Gastrocnemius medialis (tissue), 4 donors: ENCODE measurements around the gene FLG2. TPM values are rescaled to one million over a fixed set of nuclear protein-coding genes. Genes with fewer than 3 reads are reported as not detected.
"Not testable (repeated sequence)": the region's sequence is repeated elsewhere in the genome, so short reads cannot be mapped to it uniquely, and the experiment has no call there.

Source experiments
- ATAC-seq, 2 donors: fragments of 150-250 bp; one replicate each; pipeline ENCODE4 v1.9.1; 2016
- DNase-seq, 2 donors: peaks; one replicate each; pipeline ENCODE4 v3.0.0-alpha.2; 2019
- H3K27ac ChIP-seq, 4 donors: fragments of 200-600 bp; sonication (generic); 1 replicate in 1 of 4; 2 replicates in 3 of 4; pipeline ENCODE4 v1.5.1; 2016 to 2018; ENCODE audit warnings: mild to moderate bottlenecking in 2 of 4, moderate library complexity in 1 of 4
- H3K27me3 ChIP-seq, 3 donors: fragments of 200-600 bp; sonication (generic) in 2 of 3; 1 replicate in 1 of 3; 2 replicates in 2 of 3; pipeline versions ENCODE4 v1.5.1 to v1.6.0; 2016 to 2019; ENCODE audit warnings: mild to moderate bottlenecking in 1 of 3, moderate library complexity in 1 of 3
- H3K36me3 ChIP-seq, 2 donors: fragments of 200-600 bp; sonication (generic) in 1 of 2; one replicate each; pipeline ENCODE4 v1.5.1; 2017 to 2018
- H3K4me1 ChIP-seq, 2 donors: fragments of 200-600 bp; sonication (generic) in 1 of 2; one replicate each; pipeline ENCODE4 v1.5.1; 2016 to 2017; ENCODE audit warnings: mild to moderate bottlenecking in 2 of 2
- H3K4me3 ChIP-seq, 4 donors: fragments of 200-600 bp; sonication (generic) in 3 of 4; 1 replicate in 1 of 4; 2 replicates in 3 of 4; pipeline ENCODE4 v1.5.1; 2016 to 2019; ENCODE audit warnings: mild to moderate bottlenecking in 2 of 4
- H3K9me3 ChIP-seq, 3 donors: fragments of 200-600 bp; sonication (generic) in 2 of 3; 1 replicate in 1 of 3; 2 replicates in 2 of 3; pipeline ENCODE4 v1.5.1; 2016 to 2019
- POLR2A ChIP-seq, 2 donors: fragments of 450-650 bp; IDR thresholded peaks; one replicate each; pipeline ENCODE4 v1.6.1; 2017; ENCODE audit warnings: antibody characterized with exemption in 2 of 2, mild to moderate bottlenecking in 2 of 2, moderate library complexity in 2 of 2
- in situ Hi-C, 4 donors: fragments of 200-750 bp; cut with MboI; loops; one replicate each; pipeline versions ENCODE4 v1.15.0 to v1.8.0; 2017; ENCODE audit warnings: low sequenced_read_pairs in 4 of 4
- intact Hi-C: fragments of 100-400 bp; cut with DNase I; formaldehyde crosslinking; loops from one replicate; pipeline ENCODE4 v1.15.1; 2023; ENCODE audit warnings: low total_unique reads
- total RNA-seq, 4 donors: library from RNA; depleted of rRNA; stranded (reverse); fragments of >200 nt; gene quantifications; one replicate each; pipeline versions ENCODE4 v1.1.0 to v1.2.3, GENCODE V29; 2016
- TF ChIP-seq, protein P1 (sequence below), 5 experiments: fragments of 450-650 bp in 3 of 5; fragments of 200-600 bp in 2 of 5; sonication (generic) in 2 of 5; IDR thresholded peaks in 4 of 5; conservative IDR thresholded peaks in 1 of 5; 1 replicate in 4 of 5; 2 replicates in 1 of 5; pipeline ENCODE4 v1.5.1; 2016 to 2019; ENCODE audit warnings: antibody characterized with exemption in 5 of 5, mild to moderate bottlenecking in 3 of 5, moderate library complexity in 3 of 5

Gene FLG2
- total RNA-seq, 4 donors from 2014 or later = not detected

DNA sequence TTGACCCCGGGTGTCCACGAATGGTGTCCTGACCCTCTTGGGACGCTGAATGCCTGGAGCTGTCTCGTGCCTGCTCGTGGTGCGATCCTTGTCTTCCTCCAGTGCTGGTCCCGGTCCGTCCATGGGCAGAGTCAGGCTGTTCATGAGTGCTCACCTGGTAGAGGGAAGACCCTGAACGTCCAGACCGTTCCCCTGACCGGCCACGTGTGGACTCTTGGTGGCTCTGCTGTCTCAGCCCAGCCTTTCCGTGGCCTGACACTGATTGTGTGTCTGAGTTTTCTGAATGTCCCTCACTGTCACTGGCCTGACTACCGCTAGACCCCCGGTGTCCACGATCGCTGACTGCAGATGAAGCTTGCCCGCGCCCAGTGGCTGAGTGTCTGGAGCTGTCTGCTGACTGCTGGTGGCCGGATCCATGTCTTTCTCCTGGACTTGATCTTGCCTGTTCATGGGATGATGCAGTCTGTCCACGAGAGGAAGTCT lies 46.4 kb downstream of the FLG2 start:
- Histone ChIP-seq H3K4me1 (no peaks in the 10 kb centered on the region), H3K4me3 (no peak overlapping the region), H3K36me3 (no peaks in the 10 kb centered on the region), H3K27me3 (no peaks in the 10 kb centered on the region), H3K9me3 (no peaks in the 10 kb centered on the region), H3K27ac (no peak overlapping the region)
- intact Hi-C loops (no loop called here), in situ Hi-C loops (no loop called here)
- no peak for DNase-seq
- TF ChIP-seq, protein P1, sequence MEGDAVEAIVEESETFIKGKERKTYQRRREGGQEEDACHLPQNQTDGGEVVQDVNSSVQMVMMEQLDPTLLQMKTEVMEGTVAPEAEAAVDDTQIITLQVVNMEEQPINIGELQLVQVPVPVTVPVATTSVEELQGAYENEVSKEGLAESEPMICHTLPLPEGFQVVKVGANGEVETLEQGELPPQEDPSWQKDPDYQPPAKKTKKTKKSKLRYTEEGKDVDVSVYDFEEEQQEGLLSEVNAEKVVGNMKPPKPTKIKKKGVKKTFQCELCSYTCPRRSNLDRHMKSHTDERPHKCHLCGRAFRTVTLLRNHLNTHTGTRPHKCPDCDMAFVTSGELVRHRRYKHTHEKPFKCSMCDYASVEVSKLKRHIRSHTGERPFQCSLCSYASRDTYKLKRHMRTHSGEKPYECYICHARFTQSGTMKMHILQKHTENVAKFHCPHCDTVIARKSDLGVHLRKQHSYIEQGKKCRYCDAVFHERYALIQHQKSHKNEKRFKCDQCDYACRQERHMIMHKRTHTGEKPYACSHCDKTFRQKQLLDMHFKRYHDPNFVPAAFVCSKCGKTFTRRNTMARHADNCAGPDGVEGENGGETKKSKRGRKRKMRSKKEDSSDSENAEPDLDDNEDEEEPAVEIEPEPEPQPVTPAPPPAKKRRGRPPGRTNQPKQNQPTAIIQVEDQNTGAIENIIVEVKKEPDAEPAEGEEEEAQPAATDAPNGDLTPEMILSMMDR (IDR thresholded peaks at IDR 0.05 in 4 of 5, conservative IDR thresholded peaks at IDR 0.05 in 1 of 5) = no peak
- no peak for TF ChIP-seq POLR2A (IDR thresholded peaks at IDR 0.05)
- no peak for ATAC-seq

DNA sequence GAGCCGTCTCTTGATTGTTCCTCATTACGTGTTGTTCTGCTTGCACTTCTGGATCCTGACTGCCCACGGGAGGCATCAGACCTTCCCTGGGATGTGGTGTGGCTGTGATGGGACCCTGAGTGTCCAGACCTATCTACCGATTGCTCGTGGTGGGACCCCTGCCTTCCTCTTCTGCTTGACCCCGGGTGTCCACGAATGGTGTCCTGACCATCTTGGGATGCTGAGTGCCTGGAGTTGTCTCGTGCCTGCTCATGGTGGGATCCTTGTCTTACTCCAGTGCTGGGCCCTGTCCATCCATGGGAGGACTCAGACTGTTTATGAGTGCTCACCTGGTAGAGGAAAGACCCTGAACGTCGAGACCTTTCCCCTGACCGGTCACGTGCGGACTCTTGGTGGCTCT lies 47.6 kb downstream of the FLG2 start:
- not testable (repeated sequence) for H3K27ac ChIP-seq, ATAC-seq, H3K36me3 ChIP-seq

DNA sequence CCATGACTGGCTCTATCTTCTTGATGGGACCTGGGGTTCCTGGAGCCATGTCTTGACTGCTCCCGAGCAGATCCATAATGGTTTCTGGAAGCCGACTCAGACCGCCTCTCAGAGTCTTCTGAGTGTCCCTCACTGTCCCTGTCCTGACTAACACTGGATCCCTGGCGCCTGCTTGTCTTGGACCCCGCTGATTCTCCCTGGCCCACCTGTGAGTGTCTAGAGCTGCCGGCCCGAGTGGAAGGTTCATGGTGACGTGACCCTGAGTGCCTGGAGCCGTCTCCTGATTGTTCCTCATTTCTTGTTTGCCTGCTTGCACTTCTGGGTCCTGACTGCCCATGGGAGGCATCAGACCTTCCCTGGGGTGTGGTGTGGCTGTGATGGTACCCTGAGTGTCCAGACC lies 49.9 kb downstream of the FLG2 start:
- no peak overlapping the region for H3K4me3 ChIP-seq
- no peak overlapping the region for H3K27ac ChIP-seq
- no peaks in the 10 kb centered on the region for H3K4me1 ChIP-seq
- no peaks in the 10 kb centered on the region for H3K36me3 ChIP-seq
- TF ChIP-seq, protein P1 (IDR thresholded peaks at IDR 0.05 in 4 of 5, conservative IDR thresholded peaks at IDR 0.05 in 1 of 5) = no peak
- no peak for TF ChIP-seq POLR2A (IDR thresholded peaks at IDR 0.05)
- no peaks in the 10 kb centered on the region for H3K27me3 ChIP-seq
- in situ Hi-C loops (no loop called here), intact Hi-C loops (no loop called here)
- DNase-seq (no peak), ATAC-seq (no peak)
- no peaks in the 10 kb centered on the region for H3K9me3 ChIP-seq

More for the DNA sequence above, 47.6 kb downstream of the FLG2 start:
- in situ Hi-C loops, H3K4me3 ChIP-seq, intact Hi-C loops, H3K27me3 ChIP-seq, H3K4me1 ChIP-seq, DNase-seq, H3K9me3 ChIP-seq: not testable (repeated sequence)

DNA sequence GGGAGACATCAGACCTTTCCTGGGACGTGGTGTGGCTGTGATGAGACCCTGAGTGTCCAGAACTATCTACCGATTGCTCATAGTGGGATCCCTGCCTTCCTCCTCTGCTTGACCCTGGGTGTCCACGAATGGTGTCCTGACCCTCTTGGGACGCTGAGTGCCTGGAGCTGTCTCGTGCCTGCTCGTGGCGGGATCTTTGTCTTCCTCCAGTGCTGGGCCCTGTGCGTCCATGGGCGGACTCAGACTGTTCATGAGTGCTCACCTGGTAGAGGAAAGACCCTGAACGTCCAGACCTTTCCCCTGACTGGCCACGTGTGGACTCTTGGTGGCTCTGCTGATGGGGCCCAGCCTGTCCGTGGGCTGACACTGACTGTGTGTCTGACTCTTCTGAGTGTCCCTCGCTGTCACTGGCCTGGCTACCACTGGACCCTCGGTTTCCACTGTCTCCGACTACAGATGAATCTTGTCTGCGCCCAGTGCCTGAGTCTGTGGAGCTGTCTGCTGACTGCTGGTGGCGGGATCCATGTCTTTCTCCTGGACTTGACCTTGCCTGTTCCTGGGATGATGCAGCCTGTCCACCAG lies 50.4 kb downstream of the FLG2 start:
- H3K27me3 ChIP-seq, H3K4me3 ChIP-seq, H3K27ac ChIP-seq, ATAC-seq, in situ Hi-C loops, H3K36me3 ChIP-seq, DNase-seq, intact Hi-C loops, H3K9me3 ChIP-seq, H3K4me1 ChIP-seq: not testable (repeated sequence)

DNA sequence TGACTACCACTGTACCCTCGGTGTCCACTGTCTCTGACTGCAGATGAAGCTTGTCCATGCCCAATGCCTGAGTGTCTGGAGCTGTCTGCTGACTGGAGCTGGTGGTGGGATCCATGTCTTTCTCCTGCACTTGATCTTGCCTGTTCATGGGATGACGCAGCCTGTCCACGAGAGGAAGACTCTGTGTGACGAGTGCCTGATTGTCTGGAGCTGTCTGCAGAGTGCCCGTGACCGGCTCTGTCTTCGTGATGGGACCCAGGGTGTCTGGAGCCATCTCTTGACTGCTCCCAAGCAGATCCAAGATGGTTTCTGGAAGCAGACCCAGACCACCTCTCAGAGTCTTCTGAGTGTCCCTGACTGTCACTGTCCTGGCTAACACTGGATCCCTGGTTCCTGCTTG lies 51.0 kb downstream of the FLG2 start:
- intact Hi-C loops, H3K36me3 ChIP-seq, H3K4me3 ChIP-seq, ATAC-seq, H3K27me3 ChIP-seq, in situ Hi-C loops, H3K9me3 ChIP-seq, H3K4me1 ChIP-seq, H3K27ac ChIP-seq, DNase-seq: not testable (repeated sequence)

DNA sequence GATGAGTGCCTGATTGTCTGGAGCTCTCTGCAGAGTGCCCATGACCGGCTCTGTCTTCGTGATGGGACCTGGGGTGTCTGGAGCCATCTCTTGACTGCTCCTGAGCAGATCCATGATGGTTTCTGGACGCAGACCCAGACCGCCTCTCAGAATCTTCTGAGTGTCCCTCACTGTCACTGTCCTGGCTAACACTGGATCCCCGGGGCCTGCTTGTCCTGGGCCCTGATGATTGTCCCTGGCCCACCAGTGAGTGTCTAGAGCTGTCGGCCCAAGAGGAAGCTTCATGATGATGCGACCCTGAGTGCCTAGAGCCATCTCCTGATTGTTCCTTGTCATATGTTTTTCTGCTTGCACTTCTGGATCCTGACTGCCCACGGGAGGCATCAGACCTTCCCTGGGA lies 51.8 kb downstream of the FLG2 start:
- H3K27me3 ChIP-seq, ATAC-seq, H3K36me3 ChIP-seq, DNase-seq, H3K27ac ChIP-seq, H3K4me1 ChIP-seq, H3K4me3 ChIP-seq, H3K9me3 ChIP-seq, in situ Hi-C loops, intact Hi-C loops: not testable (repeated sequence)

DNA sequence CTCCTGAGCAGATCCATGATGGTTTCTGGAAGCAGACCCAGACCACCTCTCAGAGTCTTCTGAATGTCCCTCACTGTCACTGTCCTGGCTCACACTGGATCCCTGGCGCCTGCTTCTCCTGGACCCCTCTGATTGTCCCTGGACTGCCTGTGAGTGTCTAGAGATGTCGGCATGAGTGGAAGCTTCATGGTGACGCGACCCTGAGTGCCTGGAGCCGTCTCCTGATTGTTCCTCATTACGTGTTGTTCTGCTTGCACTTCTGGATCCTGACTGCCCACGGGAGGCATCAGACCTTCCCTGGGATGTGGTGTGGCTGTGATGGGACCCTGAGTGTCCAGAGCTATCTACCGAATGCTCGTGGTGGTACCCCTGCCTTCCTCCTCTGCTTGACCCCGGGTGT lies 53.7 kb downstream of the FLG2 start:
- H3K4me3 ChIP-seq, H3K9me3 ChIP-seq: not testable (repeated sequence)

DNA sequence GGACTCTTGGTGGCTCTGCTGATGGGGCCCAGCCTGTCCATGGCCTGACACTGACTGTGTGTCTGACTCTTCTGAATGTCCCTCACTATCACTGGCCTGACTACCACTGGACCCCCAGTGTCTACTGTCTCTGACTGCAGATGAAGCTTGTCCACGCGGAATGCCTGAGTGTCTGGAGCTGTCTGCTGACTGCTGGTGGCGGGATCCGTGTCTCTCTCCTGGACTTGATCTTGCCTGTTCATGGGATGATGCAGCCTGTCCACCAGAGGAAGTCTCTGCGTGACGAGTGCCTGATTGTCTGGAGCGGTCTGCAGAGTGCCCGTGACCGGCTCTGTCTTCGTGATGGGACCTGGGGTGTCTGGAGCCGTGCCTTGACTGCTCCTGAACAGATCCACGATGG lies 55.0 kb downstream of the FLG2 start:
- in situ Hi-C loops, DNase-seq, H3K4me3 ChIP-seq, H3K36me3 ChIP-seq, H3K27me3 ChIP-seq, intact Hi-C loops, H3K27ac ChIP-seq, H3K4me1 ChIP-seq, H3K9me3 ChIP-seq, ATAC-seq: not testable (repeated sequence)

More for the DNA sequence above, 53.7 kb downstream of the FLG2 start:
- ATAC-seq, in situ Hi-C loops, H3K4me1 ChIP-seq, H3K27ac ChIP-seq, DNase-seq, intact Hi-C loops, H3K36me3 ChIP-seq, H3K27me3 ChIP-seq: not testable (repeated sequence)

DNA sequence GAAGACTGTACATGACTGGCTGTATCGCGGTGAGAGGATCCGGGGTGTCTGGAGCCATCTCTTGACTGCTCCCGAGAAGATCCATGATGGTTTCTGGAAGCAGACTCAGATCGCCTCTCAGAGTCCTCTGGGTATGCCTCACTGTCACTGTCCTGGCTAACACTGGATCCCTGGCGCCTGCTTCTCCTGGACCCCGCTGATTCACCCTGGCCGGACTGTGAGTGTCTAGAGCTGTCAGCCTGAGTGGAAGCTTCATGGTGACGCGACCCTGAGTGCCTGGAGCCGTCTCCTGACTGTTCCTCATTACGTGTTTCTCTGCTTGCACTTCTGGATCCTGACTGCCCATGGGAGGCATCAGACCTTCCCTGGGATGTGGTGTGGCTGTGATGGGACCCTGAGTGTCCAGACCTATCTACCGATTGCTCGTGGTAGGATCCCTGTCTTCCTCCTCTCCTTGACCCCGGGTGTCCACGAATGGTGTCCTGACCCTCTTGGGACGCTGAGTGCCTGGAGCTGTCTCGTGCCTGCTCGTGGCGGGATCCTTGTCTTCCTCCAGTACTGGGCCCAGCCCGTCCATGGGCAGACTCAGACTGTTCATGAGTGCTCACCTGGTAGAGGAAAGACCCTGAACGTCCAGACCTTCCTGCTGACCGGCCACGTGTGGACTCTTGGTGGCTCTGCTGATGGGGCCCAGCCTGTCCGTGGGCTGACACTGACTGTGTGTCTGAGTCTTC lies 56.5 kb downstream of the FLG2 start:
- DNase-seq, intact Hi-C loops, H3K27ac ChIP-seq, H3K27me3 ChIP-seq, ATAC-seq, H3K4me1 ChIP-seq, H3K9me3 ChIP-seq, in situ Hi-C loops, H3K4me3 ChIP-seq, H3K36me3 ChIP-seq: not testable (repeated sequence)
